ENCODE data around the gene THSD7B.
A peak's percentile ranks its signal among the peaks of the same experiment; 100 is the strongest.

The THSD7B gene

GRCh38 chr2:137644731-137645130 is 879.4 kb downstream of the THSD7B start:
- H3K27ac ChIP-seq = peak overlapping the region; percentile 46

GRCh38 chr2:137654046-137654445 is 888.7 kb downstream of the THSD7B start:
- TF ChIP-seq CTCF (conservative IDR thresholded peaks at IDR 0.05) = no peak
- no peak overlapping the region for H3K27ac ChIP-seq

More at GRCh38 chr2:137644731-137645130, 879.4 kb downstream of the THSD7B start:
- no peak for TF ChIP-seq CTCF (conservative IDR thresholded peaks at IDR 0.05)

- no peak for TF ChIP-seq CTCF (conservative IDR thresholded peaks at IDR 0.05)
- no peak overlapping the region for H3K27ac ChIP-seq
Observed at GRCh38 chr2:137655814-137656213, 890.5 kb downstream of the THSD7B start.

- no peak for TF ChIP-seq CTCF (conservative IDR thresholded peaks at IDR 0.05)
- H3K27ac ChIP-seq = no peak overlapping the region
Observed at GRCh38 chr2:137658433-137658832, 893.1 kb downstream of the THSD7B start.

GRCh38 chr2:137659616-137660015 is 894.3 kb downstream of the THSD7B start:
- TF ChIP-seq CTCF (conservative IDR thresholded peaks at IDR 0.05) = peak; percentile 80
- H3K27ac ChIP-seq = no peak overlapping the region

GRCh38 chr2:137670111-137670510 is 904.8 kb downstream of the THSD7B start:
- no peak for TF ChIP-seq CTCF (conservative IDR thresholded peaks at IDR 0.05)
- no peak overlapping the region for H3K27ac ChIP-seq

GRCh38 chr2:137672989-137673552 is 907.7 kb downstream of the THSD7B start:
- H3K27ac ChIP-seq = no peak overlapping the region
- no peak for TF ChIP-seq CTCF (conservative IDR thresholded peaks at IDR 0.05)
